ENCODE data around the gene SMIM38. TPM values are rescaled to one million over a fixed set of nuclear protein-coding genes. Genes with fewer than 3 reads are reported as not detected.
A peak's percentile ranks its signal among the peaks of the same experiment; 100 is the strongest.

Gene SMIM38
- total and polyA plus RNA-seq, 9 of the 15 experiments (the other 6 are each of a cell fraction or from before 2014, with no cell fraction given): 0.07 to 1.2 (median 0.21) TPM; not detected in 2

DNA sequence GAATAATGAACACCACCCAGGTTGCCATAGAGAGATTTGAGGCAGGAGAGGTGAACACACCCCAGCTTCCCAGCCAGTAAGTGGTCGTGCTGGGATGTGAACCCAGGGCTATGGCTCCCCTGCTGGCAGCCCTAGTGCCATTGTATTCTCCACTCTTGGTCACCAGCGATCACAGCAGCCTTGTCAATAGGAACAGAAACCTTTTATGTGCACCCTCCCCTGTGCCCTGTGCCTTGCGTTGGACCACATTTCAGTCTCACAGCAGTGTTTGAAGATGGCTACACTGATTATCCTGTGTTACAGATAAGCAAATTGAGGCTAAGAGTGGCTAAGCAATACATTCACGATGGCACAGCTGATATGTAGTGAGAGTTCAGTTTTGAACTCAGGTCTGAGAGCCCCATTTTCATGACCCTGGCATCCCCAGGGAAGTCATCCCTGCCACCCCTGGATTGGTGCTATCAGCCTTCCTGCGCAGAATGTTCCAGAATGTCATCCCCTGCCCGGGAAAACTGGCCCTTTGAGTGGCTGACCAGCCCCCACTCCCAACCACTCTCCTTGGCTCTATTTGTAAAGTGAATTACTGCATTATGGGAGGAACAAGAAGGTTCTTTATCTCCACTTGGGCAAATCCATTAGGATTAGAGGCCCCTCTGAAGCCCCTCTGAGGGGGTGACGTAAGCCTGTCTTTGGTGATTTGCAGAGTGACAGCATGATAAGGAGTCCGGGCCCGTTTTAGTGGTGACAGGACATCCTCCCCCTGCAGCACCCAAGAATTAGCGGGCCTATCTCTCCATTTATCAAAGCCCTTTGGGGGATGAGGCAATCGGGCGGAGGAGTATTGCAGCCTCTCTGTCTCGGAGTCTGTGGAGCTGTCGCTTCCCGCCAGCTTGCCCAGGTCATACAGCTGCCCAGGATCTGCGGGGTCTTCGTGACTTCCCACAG, 30.9 kb downstream of the SMIM38 start (continued):
- TF ChIP-seq, protein P1, sequence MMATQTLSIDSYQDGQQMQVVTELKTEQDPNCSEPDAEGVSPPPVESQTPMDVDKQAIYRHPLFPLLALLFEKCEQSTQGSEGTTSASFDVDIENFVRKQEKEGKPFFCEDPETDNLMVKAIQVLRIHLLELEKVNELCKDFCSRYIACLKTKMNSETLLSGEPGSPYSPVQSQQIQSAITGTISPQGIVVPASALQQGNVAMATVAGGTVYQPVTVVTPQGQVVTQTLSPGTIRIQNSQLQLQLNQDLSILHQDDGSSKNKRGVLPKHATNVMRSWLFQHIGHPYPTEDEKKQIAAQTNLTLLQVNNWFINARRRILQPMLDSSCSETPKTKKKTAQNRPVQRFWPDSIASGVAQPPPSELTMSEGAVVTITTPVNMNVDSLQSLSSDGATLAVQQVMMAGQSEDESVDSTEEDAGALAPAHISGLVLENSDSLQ (IDR thresholded peaks at IDR 0.05): peak; percentile 57
- TF ChIP-seq JUND (IDR thresholded peaks at IDR 0.05; ENCODE audit: borderline replicate concordance, low read depth, low read length) (0 out of 2 replicates have a peak, but pooled peaks have one; percentile 14), JUND (tag; IDR thresholded peaks at IDR 0.05; ENCODE audit: borderline replicate concordance, low read depth, low read length) (peak; percentile 54; the same call in 1 of the 3 replicates), CREB1 (IDR thresholded peaks at IDR 0.05) (no peak), CREB1 (CRISPR knock-in tag; IDR thresholded peaks at IDR 0.05) (no peak), ZBTB8A (IDR thresholded peaks at IDR 0.05; ENCODE audit: partially characterized antibody) (no peak), TOE1 (IDR thresholded peaks at IDR 0.05; ENCODE audit: borderline replicate concordance) (no peak), TOE1 (CRISPR knock-in tag; IDR thresholded peaks at IDR 0.05; ENCODE audit: borderline replicate concordance, low read depth) (no peak), GTF2A2 (tag; IDR thresholded peaks at IDR 0.05) (no peak), PHF8 (IDR thresholded peaks at IDR 0.05; ENCODE audit: borderline replicate concordance, low read length) (no peak), ATF1 (CRISPR knock-in tag; IDR thresholded peaks at IDR 0.05) (no peak), ATF1 (tag; IDR thresholded peaks at IDR 0.05) (no peak), ZKSCAN1 (IDR thresholded peaks at IDR 0.05; ENCODE audit: low read depth, low read length) (no peak), MTA1 (IDR thresholded peaks at IDR 0.05; ENCODE audit: borderline replicate concordance) (no peak), NFIC (IDR thresholded peaks at IDR 0.05) (no peak), CBFA2T3 (IDR thresholded peaks at IDR 0.05) (no peak), EWSR1 (IDR thresholded peaks at IDR 0.05; ENCODE audit: borderline replicate concordance, low read depth, partially characterized antibody) (no peak)
- TF ChIP-seq, protein P2, sequence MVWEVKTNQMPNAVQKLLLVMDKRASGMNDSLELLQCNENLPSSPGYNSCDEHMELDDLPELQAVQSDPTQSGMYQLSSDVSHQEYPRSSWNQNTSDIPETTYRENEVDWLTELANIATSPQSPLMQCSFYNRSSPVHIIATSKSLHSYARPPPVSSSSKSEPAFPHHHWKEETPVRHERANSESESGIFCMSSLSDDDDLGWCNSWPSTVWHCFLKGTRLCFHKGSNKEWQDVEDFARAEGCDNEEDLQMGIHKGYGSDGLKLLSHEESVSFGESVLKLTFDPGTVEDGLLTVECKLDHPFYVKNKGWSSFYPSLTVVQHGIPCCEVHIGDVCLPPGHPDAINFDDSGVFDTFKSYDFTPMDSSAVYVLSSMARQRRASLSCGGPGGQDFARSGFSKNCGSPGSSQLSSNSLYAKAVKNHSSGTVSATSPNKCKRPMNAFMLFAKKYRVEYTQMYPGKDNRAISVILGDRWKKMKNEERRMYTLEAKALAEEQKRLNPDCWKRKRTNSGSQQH (CRISPR knock-in tag; IDR thresholded peaks at IDR 0.05): no peak
- TF ChIP-seq, protein P3, sequence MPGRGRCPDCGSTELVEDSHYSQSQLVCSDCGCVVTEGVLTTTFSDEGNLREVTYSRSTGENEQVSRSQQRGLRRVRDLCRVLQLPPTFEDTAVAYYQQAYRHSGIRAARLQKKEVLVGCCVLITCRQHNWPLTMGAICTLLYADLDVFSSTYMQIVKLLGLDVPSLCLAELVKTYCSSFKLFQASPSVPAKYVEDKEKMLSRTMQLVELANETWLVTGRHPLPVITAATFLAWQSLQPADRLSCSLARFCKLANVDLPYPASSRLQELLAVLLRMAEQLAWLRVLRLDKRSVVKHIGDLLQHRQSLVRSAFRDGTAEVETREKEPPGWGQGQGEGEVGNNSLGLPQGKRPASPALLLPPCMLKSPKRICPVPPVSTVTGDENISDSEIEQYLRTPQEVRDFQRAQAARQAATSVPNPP (IDR thresholded peaks at IDR 0.05; ENCODE audit: borderline replicate concordance, insufficient read depth, insufficient read length): no peak
- TF ChIP-seq, protein P4, sequence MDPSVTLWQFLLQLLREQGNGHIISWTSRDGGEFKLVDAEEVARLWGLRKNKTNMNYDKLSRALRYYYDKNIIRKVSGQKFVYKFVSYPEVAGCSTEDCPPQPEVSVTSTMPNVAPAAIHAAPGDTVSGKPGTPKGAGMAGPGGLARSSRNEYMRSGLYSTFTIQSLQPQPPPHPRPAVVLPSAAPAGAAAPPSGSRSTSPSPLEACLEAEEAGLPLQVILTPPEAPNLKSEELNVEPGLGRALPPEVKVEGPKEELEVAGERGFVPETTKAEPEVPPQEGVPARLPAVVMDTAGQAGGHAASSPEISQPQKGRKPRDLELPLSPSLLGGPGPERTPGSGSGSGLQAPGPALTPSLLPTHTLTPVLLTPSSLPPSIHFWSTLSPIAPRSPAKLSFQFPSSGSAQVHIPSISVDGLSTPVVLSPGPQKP (CRISPR knock-in tag; IDR thresholded peaks at IDR 0.05): no peak
- TF ChIP-seq, protein P5, sequence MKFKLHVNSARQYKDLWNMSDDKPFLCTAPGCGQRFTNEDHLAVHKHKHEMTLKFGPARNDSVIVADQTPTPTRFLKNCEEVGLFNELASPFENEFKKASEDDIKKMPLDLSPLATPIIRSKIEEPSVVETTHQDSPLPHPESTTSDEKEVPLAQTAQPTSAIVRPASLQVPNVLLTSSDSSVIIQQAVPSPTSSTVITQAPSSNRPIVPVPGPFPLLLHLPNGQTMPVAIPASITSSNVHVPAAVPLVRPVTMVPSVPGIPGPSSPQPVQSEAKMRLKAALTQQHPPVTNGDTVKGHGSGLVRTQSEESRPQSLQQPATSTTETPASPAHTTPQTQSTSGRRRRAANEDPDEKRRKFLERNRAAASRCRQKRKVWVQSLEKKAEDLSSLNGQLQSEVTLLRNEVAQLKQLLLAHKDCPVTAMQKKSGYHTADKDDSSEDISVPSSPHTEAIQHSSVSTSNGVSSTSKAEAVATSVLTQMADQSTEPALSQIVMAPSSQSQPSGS (CRISPR knock-in tag; IDR thresholded peaks at IDR 0.05): no peak
